HG03432 (cell line): Measurements from ENCODE around the gene COA5.

Source experiments
- ATAC-seq: cut with Tn5 transposase; IDR thresholded peaks from one replicate; pipeline ENCODE4 v1.9.1; 2021; ENCODE audit warnings: mild to moderate bottlenecking, moderate library complexity; ENCODE audit not compliant: unreplicated experiment

The COA5 gene

GRCh38 chr2:98608116-98608961 is at the start of gene COA5, which contains the start of gene UNC50:
Gene COA5 (minus strand): TSS chr2:98608512. CDS start chr2:98608405, 107 bp downstream.
Gene UNC50 (plus strand): TSS chr2:98608589. CDS start chr2:98609760, 1,171 bp downstream.
- ATAC-seq: peak; percentile 91

DNA sequence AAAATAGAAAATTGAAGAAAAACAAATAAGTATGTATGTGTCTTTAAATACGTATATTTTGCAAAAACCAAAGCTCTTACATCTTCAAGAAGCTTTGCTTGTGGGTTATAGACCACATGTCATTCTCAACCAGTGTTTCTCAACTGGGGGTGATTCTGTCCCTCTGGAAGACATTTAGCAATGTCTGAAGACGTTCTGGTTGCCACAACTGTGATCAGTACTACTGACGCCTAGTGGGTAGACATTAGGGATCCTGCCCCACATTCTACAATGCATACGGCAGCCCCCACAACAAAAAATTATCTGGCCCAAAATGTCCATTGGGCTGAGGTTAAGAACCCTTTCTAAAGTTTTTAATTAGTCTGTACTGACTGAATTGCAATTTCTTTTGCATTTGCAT is 48.5 kb upstream of the COA5 start:
- no peak for ATAC-seq

- no peak for ATAC-seq
Observed at GRCh38 chr2:98654699-98655495, 46.6 kb upstream of the COA5 start.

GRCh38 chr2:98650998-98651397 is 42.7 kb upstream of the COA5 start:
- ATAC-seq: no peak

GRCh38 chr2:98649992-98650375 is 41.7 kb upstream of the COA5 start:
- ATAC-seq: no peak

- no peak for ATAC-seq
Observed at GRCh38 chr2:98649135-98649991, 41.1 kb upstream of the COA5 start.

DNA sequence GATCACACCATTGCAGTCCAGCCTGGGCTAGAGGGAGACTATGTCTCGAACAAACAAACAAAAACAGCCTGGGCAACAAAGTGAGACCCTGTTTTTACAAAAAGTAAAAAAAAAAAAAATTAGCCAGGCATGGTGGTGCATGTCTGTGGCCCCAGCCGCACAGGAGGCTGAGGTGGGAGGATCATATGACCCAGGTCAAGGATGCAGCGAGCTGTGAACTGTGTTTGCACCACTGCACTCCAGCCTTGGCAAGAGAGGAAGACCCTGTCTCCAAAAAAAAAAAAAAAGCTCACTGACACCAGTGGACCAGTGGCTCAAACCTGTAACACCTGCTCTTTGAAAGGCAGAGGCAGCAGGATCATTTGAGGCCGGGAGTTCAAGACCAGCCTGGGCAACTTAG is 40.1 kb upstream of the COA5 start:
- no peak for ATAC-seq

DNA sequence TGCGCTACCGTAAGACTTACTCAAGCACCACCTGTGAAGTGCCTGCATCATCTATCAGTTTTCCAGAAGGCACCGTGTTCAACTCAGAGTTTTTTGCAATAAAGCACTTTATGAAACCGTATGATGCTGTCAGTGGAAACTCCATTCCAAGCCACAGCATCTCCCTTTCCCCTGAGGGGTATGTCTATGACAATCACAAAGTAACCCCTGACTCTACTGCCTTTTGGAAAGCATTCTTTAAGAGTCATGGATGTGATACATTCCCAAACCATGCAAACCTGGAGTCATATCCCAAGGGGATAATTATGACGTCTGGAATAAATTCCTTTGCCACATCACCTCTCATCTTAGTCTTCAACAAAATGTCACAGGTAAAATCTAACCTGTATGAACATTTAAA is 39.3 kb upstream of the COA5 start:
- ATAC-seq: no peak

DNA sequence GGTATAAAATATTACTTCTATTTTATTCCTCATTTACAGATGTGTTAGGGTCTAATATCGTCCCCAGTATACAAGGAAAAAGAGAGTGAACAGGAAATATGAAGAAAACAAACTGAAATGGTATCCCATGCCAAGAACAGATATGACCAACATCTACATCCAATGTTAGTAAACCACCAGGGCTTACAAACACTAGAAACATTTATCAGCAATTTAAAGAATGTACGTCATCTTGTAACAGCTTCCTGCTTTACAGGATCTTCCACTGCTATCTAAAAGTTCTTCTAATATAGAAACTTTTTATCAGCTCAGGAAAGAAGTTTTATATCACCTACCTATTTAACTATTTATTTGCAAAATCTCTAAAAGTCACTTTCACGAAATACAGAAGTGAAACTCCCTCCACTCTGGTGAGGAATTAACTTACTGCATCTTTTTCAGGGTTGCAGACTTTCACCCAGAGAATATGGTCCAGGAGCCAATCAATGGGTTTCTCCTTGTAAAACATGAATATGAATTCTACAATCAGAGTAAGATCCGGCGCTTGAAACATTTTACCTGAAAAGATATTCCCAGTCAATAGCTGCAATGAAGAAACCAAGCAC is 35.3 kb upstream of the COA5 start:
- no peak for ATAC-seq

- peak; percentile 63 for ATAC-seq
Observed at GRCh38 chr2:98637401-98638147, 29.3 kb upstream of the COA5 start.

- ATAC-seq: no peak
Observed at GRCh38 chr2:98634406-98635092, 26.2 kb upstream of the COA5 start.

DNA sequence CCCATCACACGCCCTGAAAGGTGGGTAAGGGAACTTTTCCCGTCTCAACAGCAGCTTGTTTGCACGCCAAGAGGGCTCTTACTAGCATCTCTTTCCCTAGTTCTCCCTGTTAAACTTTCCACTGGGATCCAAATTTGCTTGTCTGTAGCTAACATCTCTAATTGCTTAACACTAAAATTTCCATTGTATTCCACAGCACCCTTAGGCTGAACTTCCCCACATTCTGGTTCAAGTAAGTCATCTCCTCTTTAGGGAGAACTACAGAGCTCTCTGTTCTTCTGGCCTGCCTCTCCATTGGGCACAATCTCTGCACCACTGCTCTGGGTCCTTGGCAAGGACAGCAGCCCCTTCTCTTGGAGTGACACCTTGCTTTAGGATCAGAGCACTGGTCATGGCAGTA is 24.0 kb upstream of the COA5 start:
- no peak for ATAC-seq

GRCh38 chr2:98623657-98624056 is 15.3 kb upstream of the COA5 start:
- ATAC-seq: no peak

GRCh38 chr2:98617149-98617548 is 8.8 kb upstream of the COA5 start:
- ATAC-seq: no peak

- no peak for ATAC-seq
Observed at GRCh38 chr2:98615481-98615880, 7.2 kb upstream of the COA5 start.

- ATAC-seq: no peak
Observed at GRCh38 chr2:98614024-98614739, 5.9 kb upstream of the COA5 start.

DNA sequence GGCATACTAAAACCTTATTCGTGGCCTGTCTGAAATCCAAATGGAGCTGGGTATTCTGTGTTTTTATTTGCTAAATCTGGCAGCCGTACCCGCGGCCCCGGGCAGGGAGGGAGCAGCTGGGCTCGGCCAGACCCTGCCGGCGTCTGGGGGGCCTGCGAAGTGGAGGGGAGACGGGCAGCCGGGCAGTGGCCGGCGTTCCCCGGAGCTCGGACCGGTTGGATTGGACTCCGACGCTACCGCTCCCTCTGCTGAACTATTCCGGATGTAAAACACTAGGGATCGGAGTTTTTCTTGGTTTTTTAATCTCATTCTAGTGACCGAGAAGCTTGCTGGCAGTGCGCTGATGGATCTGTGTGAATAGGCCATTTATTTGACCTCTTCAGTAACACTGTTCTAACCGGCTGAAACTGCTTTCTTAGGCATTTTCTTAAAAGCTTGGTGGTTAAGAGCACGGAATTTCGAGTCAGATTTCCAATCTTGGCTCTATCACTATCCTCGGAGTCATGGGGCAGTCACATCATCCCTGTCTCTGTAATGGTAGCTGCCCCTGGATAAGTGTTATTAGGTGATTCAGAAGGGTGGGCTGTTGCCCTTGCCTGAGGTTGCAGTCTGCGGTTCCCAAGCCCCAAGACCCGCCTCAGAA is 771 bp upstream of the COA5 start:
- no peak for ATAC-seq

- peak; percentile 3 for ATAC-seq
Observed at GRCh38 chr2:98607741-98608115, 584 bp downstream of the COA5 start.
